Right atrium auricular region (tissue), 2 donors: ENCODE results near the gene PPP2R2B. TPM values are rescaled to one million over a fixed set of nuclear protein-coding genes. Genes with fewer than 3 reads are reported as not detected.

ENCODE experiments used
- DNase-seq: peaks from one replicate; pipeline ENCODE4 v3.0.0-alpha.2; 2019; ENCODE audit warnings: low spot score
- H3K27ac ChIP-seq, 2 donors: fragments of 200-600 bp; sonication (generic); 1 replicate in 1 of 2; 2 replicates in 1 of 2; pipeline ENCODE4 v1.5.1; 2016 to 2019
- H3K27me3 ChIP-seq, 2 donors: fragments of 200-600 bp; sonication (generic); one replicate each; pipeline versions ENCODE4 v1.5.1 to v1.6.0; 2017 to 2019
- H3K36me3 ChIP-seq: fragments of 200-600 bp; sonication (generic); one replicate; pipeline ENCODE4 v1.5.1; 2016
- H3K4me1 ChIP-seq, 2 donors: fragments of 200-600 bp; sonication (generic); one replicate each; pipeline versions ENCODE4 v1.5.1 to v1.6.0; 2017 to 2019
- H3K4me3 ChIP-seq, 2 donors: fragments of 200-600 bp; sonication (generic); 1 replicate in 1 of 2; 2 replicates in 1 of 2; pipeline ENCODE4 v1.5.1; 2017 to 2019; ENCODE audit warnings: mild to moderate bottlenecking in 1 of 2, moderate library complexity in 1 of 2
- H3K9me3 ChIP-seq, 2 donors: fragments of 200-600 bp; sonication (generic); one replicate each; pipeline ENCODE4 v1.5.1; 2019
- CTCF ChIP-seq, 2 donors: fragments of 200-600 bp; sonication (generic); IDR thresholded peaks; one replicate each; pipeline ENCODE4 v1.5.1; 2019; ENCODE audit warnings: antibody characterized with exemption in 2 of 2
- total RNA-seq, 2 donors: library from RNA; depleted of rRNA; stranded (reverse); fragments of >200 nt; gene quantifications; one replicate each; pipeline ENCODE4 v1.1.0, GENCODE V29; 2016

Gene PPP2R2B
- total RNA-seq, 2 donors from 2014 or later: 1.6 to 12.4 TPM

GRCh38 chr5:146682899-146683532 lies 195.5 kb downstream of the PPP2R2B start:
- H3K27ac ChIP-seq: no peak overlapping the region

GRCh38 chr5:146681585-146682105 lies 196.9 kb downstream of the PPP2R2B start:
- no peak for TF ChIP-seq CTCF (IDR thresholded peaks at IDR 0.05)
- Histone ChIP-seq H3K4me3 (no peak overlapping the region), H3K4me1 (no peaks in the 10 kb centered on the region), H3K9me3 (no peaks in the 10 kb centered on the region), H3K27me3 (no peaks in the 10 kb centered on the region), H3K36me3 (no peaks in the 10 kb centered on the region), H3K27ac (no peak overlapping the region)
- no peak for DNase-seq

More at GRCh38 chr5:146682899-146683532, 195.5 kb downstream of the PPP2R2B start:
- TF ChIP-seq CTCF (IDR thresholded peaks at IDR 0.05): no peak
- no peak overlapping the region for H3K4me3 ChIP-seq
- H3K4me1 ChIP-seq: no peaks in the 10 kb centered on the region
- DNase-seq: no peak
- H3K27me3 ChIP-seq: no peaks in the 10 kb centered on the region
- H3K9me3 ChIP-seq: no peaks in the 10 kb centered on the region
- no peaks in the 10 kb centered on the region for H3K36me3 ChIP-seq

- no peak overlapping the region for H3K27ac ChIP-seq
- no peaks in the 10 kb centered on the region for H3K4me1 ChIP-seq
- H3K9me3 ChIP-seq: no peaks in the 10 kb centered on the region
- no peaks in the 10 kb centered on the region for H3K36me3 ChIP-seq
- no peak overlapping the region for H3K4me3 ChIP-seq
- no peaks in the 10 kb centered on the region for H3K27me3 ChIP-seq
- DNase-seq: no peak
- TF ChIP-seq CTCF (IDR thresholded peaks at IDR 0.05): no peak
Measured at GRCh38 chr5:146680846-146681584, 197.5 kb downstream of the PPP2R2B start.

- no peak for TF ChIP-seq CTCF (IDR thresholded peaks at IDR 0.05)
- no peaks in the 10 kb centered on the region for H3K27me3 ChIP-seq
- no peak overlapping the region for H3K4me3 ChIP-seq
- no peaks in the 10 kb centered on the region for H3K9me3 ChIP-seq
- DNase-seq: no peak
- no peaks in the 10 kb centered on the region for H3K4me1 ChIP-seq
- no peaks in the 10 kb centered on the region for H3K36me3 ChIP-seq
- no peak overlapping the region for H3K27ac ChIP-seq
Measured at GRCh38 chr5:146675636-146676035, 202.9 kb downstream of the PPP2R2B start.

- H3K4me1 ChIP-seq: no peaks in the 10 kb centered on the region
- TF ChIP-seq CTCF (IDR thresholded peaks at IDR 0.05): no peak
- H3K36me3 ChIP-seq: no peaks in the 10 kb centered on the region
- H3K27ac ChIP-seq: no peak overlapping the region
- no peaks in the 10 kb centered on the region for H3K9me3 ChIP-seq
- DNase-seq: no peak
- no peaks in the 10 kb centered on the region for H3K27me3 ChIP-seq
- H3K4me3 ChIP-seq: no peak overlapping the region
Measured at GRCh38 chr5:146672866-146673265, 205.7 kb downstream of the PPP2R2B start.
